Activated T-cell treated with anti-CD3 and anti-CD28 coated beads, Interleukin-2, amount 50 U/mL, for 72 hours (primary cell): ENCODE measurements around the gene ZDBF2. TPM values are rescaled to one million over a fixed set of nuclear protein-coding genes. Genes with fewer than 3 reads are reported as not detected.

Experiments used
- ATAC-seq, 2 donors: fragments of 150-1000 bp; cut with Tn5 transposase; replicated peaks in 1 of 2; 2 replicates each; pipeline ENCODE4 v1.10.0; 2021; ENCODE audit warnings: moderate library complexity in 2 of 2, mild to moderate bottlenecking in 1 of 2
- DNase-seq, 2 donors: peaks; one replicate each; pipeline ENCODE4 v3.0.0; 2021 to 2022; ENCODE audit warnings: mixed read lengths in 1 of 2
- H3K27ac Mint-ChIP-seq: one replicate; pipeline ENCODE4 v1.8.0; 2022; ENCODE audit warnings: mild to moderate bottlenecking, moderate library complexity, mixed read lengths
- H3K27me3 Mint-ChIP-seq: one replicate; pipeline ENCODE4 v1.8.0; 2022; ENCODE audit warnings: low read depth, mixed read lengths
- H3K36me3 Mint-ChIP-seq, 2 donors: one replicate each; pipeline ENCODE4 v1.8.0; 2022; ENCODE audit warnings: mixed read lengths in 2 of 2, mild to moderate bottlenecking in 1 of 2; ENCODE audit not compliant: insufficient read depth in 2 of 2
- H3K4me1 Mint-ChIP-seq: one replicate; pipeline ENCODE4 v1.8.0; 2022; ENCODE audit warnings: low read depth, mixed read lengths
- H3K4me3 Mint-ChIP-seq, 2 donors: one replicate each; pipeline ENCODE4 v1.8.0; 2022; ENCODE audit warnings: mild to moderate bottlenecking in 2 of 2, mixed read lengths in 2 of 2, moderate library complexity in 2 of 2
- H3K9me3 Mint-ChIP-seq, 2 donors: one replicate each; pipeline ENCODE4 v1.8.0; 2022; ENCODE audit warnings: mixed read lengths in 2 of 2
- total RNA-seq, 2 donors: library from RNA; stranded (reverse); gene quantifications; one replicate each; pipeline ENCODE4 v1.2.3, GENCODE V29; 2022

ZDBF2 gene
- total RNA-seq, 2 donors from 2014 or later: 15.2 to 19.8 TPM

DNA sequence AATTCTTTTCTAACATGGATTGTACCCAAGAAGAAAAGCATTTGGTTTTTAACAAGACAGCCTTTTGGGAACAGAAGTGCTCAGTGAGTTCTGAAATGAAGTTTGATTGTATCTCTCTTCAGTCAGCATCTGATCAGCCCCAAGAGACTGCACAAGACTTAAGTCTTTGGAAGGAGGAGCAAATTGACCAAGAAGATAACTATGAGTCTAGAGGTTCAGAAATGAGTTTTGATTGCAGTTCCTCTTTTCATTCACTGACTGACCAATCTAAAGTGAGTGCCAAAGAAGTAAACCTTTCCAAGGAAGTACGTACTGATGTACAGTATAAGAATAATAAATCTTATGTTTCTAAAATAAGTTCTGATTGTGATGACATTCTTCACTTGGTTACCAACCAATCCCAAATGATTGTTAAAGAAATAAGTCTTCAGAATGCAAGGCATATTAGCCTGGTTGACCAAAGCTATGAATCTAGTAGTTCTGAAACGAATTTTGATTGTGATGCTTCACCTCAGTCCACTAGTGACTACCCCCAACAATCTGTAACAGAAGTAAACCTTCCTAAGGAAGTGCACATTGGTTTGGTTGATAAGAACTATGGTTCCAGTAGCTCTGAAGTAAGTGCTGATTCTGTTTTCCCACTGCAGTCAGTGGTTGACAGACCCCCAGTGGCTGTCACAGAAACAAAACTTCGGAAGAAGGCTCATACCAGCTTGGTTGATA, 31.2 kb downstream of the ZDBF2 start:
- H3K27me3 Mint-ChIP-seq: no peaks in the 10 kb centered on the region
- H3K4me3 Mint-ChIP-seq: no peak overlapping the region
- no peaks in the 10 kb centered on the region for H3K9me3 Mint-ChIP-seq
- peaks cover 0 to 5% of the 10 kb centered on the region in 2 donors for H3K36me3 Mint-ChIP-seq
- DNase-seq (no peak), ATAC-seq (no peak)
- no peak overlapping the region for H3K27ac Mint-ChIP-seq
- no peaks in the 10 kb centered on the region for H3K4me1 Mint-ChIP-seq

DNA sequence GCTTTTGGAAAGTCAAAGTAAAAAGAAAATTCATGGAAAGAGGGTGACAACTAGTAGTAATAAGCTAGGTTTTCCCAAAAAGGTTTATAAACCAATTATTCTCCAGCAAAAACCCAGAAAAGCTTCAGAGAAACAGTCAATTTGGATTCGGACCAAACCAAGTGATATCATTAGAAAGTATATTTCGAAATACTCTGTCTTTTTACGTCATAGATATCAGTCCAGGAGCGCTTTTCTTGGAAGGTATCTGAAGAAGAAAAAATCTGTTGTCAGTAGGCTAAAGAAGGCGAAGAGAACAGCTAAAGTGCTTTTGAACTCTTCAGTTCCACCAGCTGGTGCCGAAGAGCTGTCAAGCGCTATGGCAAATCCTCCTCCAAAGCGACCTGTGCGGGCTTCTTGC, 36.6 kb downstream of the ZDBF2 start:
- H3K36me3 Mint-ChIP-seq: peaks cover 0 to 3% of the 10 kb centered on the region in 2 donors
- H3K27me3 Mint-ChIP-seq: no peaks in the 10 kb centered on the region
- H3K4me1 Mint-ChIP-seq: no peaks in the 10 kb centered on the region
- no peaks in the 10 kb centered on the region for H3K9me3 Mint-ChIP-seq
- ATAC-seq (no peak), DNase-seq (no peak)
- no peak overlapping the region for H3K4me3 Mint-ChIP-seq
- H3K27ac Mint-ChIP-seq: no peak overlapping the region

DNA sequence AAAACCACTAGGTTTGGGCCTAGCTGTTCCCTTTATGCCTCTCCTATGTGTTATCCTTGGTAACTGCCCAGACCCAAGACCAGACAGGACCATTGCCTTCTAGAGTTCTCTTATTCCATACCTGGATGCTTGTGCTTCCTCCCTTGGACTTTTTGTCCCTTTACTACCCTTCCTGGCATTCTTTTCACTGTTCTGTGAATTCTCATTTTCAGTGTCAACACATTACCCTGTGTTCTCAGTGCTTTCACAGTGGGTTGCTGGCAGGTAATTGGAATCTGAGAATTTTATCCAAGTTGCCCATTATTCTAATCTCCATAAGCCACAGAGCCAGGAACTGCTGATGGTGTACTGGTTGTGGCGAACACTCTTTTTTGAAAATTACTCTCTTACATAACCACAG, 41.7 kb downstream of the ZDBF2 start:
- no peak for DNase-seq
- no peak for ATAC-seq
- Mint-ChIP-seq H3K27me3 (no peaks in the 10 kb centered on the region), H3K4me3 (no peak overlapping the region), H3K4me1 (no peaks in the 10 kb centered on the region), H3K9me3 (peaks cover 4 to 5% of the 10 kb centered on the region in 2 donors), H3K36me3 (peaks cover 0 to 3% of the 10 kb centered on the region in 2 donors), H3K27ac (no peak overlapping the region)

DNA sequence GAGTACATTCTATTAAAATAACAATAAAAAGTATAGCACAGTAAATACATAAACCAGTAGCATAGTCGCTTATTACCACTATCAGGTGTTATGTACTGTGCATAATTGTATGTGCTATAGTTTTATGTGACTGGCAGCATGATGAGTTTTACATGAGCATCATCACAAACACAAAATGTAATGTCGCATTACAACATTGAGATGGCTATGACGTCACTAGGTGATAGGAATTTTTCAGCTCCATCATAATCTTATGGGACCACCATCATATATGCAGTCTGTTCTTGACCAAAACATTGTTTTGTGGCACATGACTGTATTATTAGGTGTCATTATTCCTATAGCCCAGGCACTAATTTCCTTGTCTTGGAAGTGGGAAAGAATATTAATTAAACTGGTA, 48.6 kb downstream of the ZDBF2 start:
- peaks cover 4 to 5% of the 10 kb centered on the region in 2 donors for H3K9me3 Mint-ChIP-seq
- H3K4me1 Mint-ChIP-seq: no peaks in the 10 kb centered on the region
- H3K4me3 Mint-ChIP-seq: no peak overlapping the region
- no peak overlapping the region for H3K27ac Mint-ChIP-seq
- ATAC-seq (no peak), DNase-seq (no peak)
- peaks cover 0 to 3% of the 10 kb centered on the region in 2 donors for H3K36me3 Mint-ChIP-seq
- no peaks in the 10 kb centered on the region for H3K27me3 Mint-ChIP-seq

GRCh38 chr2:206323486-206323885, 49.0 kb downstream of the ZDBF2 start:
- Mint-ChIP-seq H3K36me3 (peaks cover 0 to 3% of the 10 kb centered on the region in 2 donors), H3K4me1 (no peaks in the 10 kb centered on the region), H3K9me3 (peaks cover 4 to 5% of the 10 kb centered on the region in 2 donors), H3K27ac (no peak overlapping the region), H3K27me3 (no peaks in the 10 kb centered on the region), H3K4me3 (no peak overlapping the region)
- DNase-seq (no peak), ATAC-seq (no peak)

GRCh38 chr2:206324869-206325268, 50.4 kb downstream of the ZDBF2 start:
- DNase-seq: no peak

DNA sequence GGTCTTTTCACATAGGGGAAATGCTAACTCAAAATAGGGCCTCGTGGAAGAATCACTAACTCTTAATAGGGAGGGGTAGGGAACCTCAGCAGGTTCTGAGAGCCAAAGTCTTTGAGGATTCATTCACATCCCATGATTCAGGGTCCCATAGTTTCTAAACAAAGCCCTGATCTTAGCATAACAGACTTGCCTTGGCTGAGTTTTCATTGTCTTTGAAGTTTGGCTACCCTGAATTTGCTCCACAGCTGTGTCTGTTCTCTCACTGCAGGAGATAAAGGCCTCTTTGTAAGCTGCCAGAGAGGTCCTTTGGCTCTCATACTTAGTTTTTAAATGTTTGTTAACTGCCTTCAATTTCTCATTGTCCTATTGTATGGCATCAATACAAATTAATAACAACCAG, 54.5 kb downstream of the ZDBF2 start:
- no peak overlapping the region for H3K4me3 Mint-ChIP-seq
- H3K36me3 Mint-ChIP-seq: no peaks in the 10 kb centered on the region
- peaks cover 5% of the 10 kb centered on the region for H3K27me3 Mint-ChIP-seq
- no peaks in the 10 kb centered on the region for H3K4me1 Mint-ChIP-seq
- ATAC-seq: no peak
- H3K27ac Mint-ChIP-seq: no peak overlapping the region
- no peaks in the 10 kb centered on the region for H3K9me3 Mint-ChIP-seq
- no peak for DNase-seq

More at GRCh38 chr2:206324869-206325268, 50.4 kb downstream of the ZDBF2 start:
- no peaks in the 10 kb centered on the region for H3K4me1 Mint-ChIP-seq
- H3K36me3 Mint-ChIP-seq: no peaks in the 10 kb centered on the region
- no peak for ATAC-seq
- H3K9me3 Mint-ChIP-seq: no peaks in the 10 kb centered on the region
- H3K27ac Mint-ChIP-seq: no peak overlapping the region
- no peak overlapping the region for H3K4me3 Mint-ChIP-seq
- H3K27me3 Mint-ChIP-seq: no peaks in the 10 kb centered on the region

GRCh38 chr2:206336861-206337260, 62.4 kb downstream of the ZDBF2 start:
- no peak for DNase-seq
- Mint-ChIP-seq H3K4me1 (no peaks in the 10 kb centered on the region), H3K27ac (no peak overlapping the region), H3K9me3 (no peaks in the 10 kb centered on the region), H3K4me3 (no peak overlapping the region), H3K27me3 (peaks cover 12% of the 10 kb centered on the region), H3K36me3 (no peaks in the 10 kb centered on the region)
- ATAC-seq: no peak

- Mint-ChIP-seq H3K9me3 (peaks cover 0 to under 1% of the 10 kb centered on the region in 2 donors), H3K4me3 (no peak overlapping the region), H3K4me1 (no peaks in the 10 kb centered on the region), H3K27ac (no peak overlapping the region), H3K27me3 (peaks cover 16% of the 10 kb centered on the region), H3K36me3 (no peaks in the 10 kb centered on the region)
- ATAC-seq (no peak), DNase-seq (no peak)
Measured at GRCh38 chr2:206337956-206338355, 63.5 kb downstream of the ZDBF2 start.

DNA sequence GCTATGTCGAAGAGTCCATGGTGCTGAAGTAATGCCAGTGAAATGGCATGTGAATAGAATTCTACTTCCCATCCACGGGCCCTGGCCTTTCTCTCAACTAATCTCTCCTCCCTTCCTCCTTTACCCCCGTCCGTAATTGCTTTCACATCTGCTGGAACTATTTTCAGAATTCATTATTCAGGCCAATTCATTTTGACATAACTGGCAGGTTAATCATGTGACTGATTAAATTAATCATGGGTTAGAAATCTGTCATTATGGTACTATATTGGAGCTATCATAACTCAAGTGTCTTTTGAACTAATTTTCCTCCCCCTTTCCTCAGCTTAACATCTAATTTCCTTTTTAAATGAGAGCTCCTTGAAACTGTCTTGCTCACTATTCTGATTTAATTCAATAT, 66.9 kb downstream of the ZDBF2 start:
- DNase-seq (no peak), ATAC-seq (no peak)
- peaks cover 19% of the 10 kb centered on the region for H3K27me3 Mint-ChIP-seq
- peaks cover 2 to 3% of the 10 kb centered on the region in 2 donors for H3K9me3 Mint-ChIP-seq
- H3K36me3 Mint-ChIP-seq: no peaks in the 10 kb centered on the region
- H3K4me3 Mint-ChIP-seq: no peak overlapping the region
- no peaks in the 10 kb centered on the region for H3K4me1 Mint-ChIP-seq
- H3K27ac Mint-ChIP-seq: no peak overlapping the region

DNA sequence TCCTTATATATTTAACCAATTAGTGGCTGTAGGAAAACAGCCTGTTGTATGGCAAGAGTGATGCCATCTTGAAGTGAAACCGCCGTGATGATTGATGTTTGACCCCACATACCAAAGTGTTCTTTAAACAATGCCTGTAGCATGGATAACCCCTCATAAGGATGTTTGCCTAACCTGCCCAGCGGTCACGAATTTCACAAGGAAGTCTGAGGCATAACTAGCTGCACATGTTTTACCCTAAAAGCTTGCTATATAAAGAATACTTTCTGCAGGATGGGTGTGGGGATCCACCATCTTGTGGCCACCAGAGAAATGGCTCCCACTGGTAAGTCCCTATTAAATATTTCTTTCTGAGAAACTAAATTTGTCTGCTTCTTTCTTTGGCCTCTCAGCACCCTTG, 68.7 kb downstream of the ZDBF2 start:
- H3K4me1 Mint-ChIP-seq: no peaks in the 10 kb centered on the region
- ATAC-seq (no peak), DNase-seq (no peak)
- peaks cover 2 to 4% of the 10 kb centered on the region in 2 donors for H3K9me3 Mint-ChIP-seq
- H3K36me3 Mint-ChIP-seq: no peaks in the 10 kb centered on the region
- H3K27me3 Mint-ChIP-seq: peaks cover 19% of the 10 kb centered on the region
- H3K4me3 Mint-ChIP-seq: no peak overlapping the region
- H3K27ac Mint-ChIP-seq: no peak overlapping the region

DNA sequence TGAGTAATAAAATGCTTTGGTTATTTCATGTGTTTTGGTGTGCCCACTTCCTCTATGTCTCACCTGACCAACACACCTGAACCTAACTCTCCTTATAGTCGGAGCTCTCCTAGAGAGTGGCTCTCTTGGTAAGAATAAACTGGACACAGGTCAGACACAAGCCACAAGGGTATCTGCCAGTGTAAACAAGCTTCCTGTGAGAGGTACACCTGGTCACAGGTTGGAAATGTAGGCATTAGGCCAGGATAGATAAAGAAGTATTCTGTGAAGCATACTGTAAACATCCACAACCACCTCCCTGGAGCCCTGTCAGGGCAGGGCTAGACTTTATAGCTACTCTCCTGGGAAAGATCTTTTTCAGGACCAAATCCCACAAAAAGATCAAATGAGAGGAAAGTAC, 69.4 kb downstream of the ZDBF2 start:
- DNase-seq (no peak), ATAC-seq (no peak)
- Mint-ChIP-seq H3K27ac (no peak overlapping the region), H3K27me3 (peaks cover 19% of the 10 kb centered on the region), H3K36me3 (no peaks in the 10 kb centered on the region), H3K4me3 (no peak overlapping the region), H3K9me3 (peaks cover 2 to 6% of the 10 kb centered on the region in 2 donors), H3K4me1 (no peaks in the 10 kb centered on the region)

- DNase-seq: no peak
- H3K36me3 Mint-ChIP-seq: peaks cover 0 to 4% of the 10 kb centered on the region in 2 donors
- no peak for ATAC-seq
- no peak overlapping the region for H3K4me3 Mint-ChIP-seq
- peaks cover 12% of the 10 kb centered on the region for H3K27me3 Mint-ChIP-seq
- H3K4me1 Mint-ChIP-seq: no peaks in the 10 kb centered on the region
- H3K27ac Mint-ChIP-seq: no peak overlapping the region
- peaks cover 4 to 11% of the 10 kb centered on the region in 2 donors for H3K9me3 Mint-ChIP-seq
Measured at GRCh38 chr2:206345606-206346005, 71.1 kb downstream of the ZDBF2 start.

- H3K4me1 Mint-ChIP-seq: no peaks in the 10 kb centered on the region
- no peak overlapping the region for H3K27ac Mint-ChIP-seq
- H3K36me3 Mint-ChIP-seq: peaks cover 0 to 4% of the 10 kb centered on the region in 2 donors
- peaks cover 4 to 8% of the 10 kb centered on the region in 2 donors for H3K9me3 Mint-ChIP-seq
- DNase-seq (no peak), ATAC-seq (no peak)
- no peak overlapping the region for H3K4me3 Mint-ChIP-seq
- H3K27me3 Mint-ChIP-seq: no peaks in the 10 kb centered on the region
Measured at GRCh38 chr2:206349375-206349774, 74.9 kb downstream of the ZDBF2 start.
